ENCODE data around the gene MYH9. TPM values are rescaled to one million over a fixed set of nuclear protein-coding genes. Genes with fewer than 3 reads are reported as not detected.

Gene MYH9
- total and polyA plus RNA-seq, 4 experiments from 2014 or later: 17.3 to 734 (median 597) TPM

GRCh38 chr22:36321797-36322601, 65.8 kb downstream of the MYH9 start:
- Histone ChIP-seq H3K9me3 (ENCODE audit: control insufficient read depth in 1 of 2, low read length in 2 of 2) (no peaks in the 10 kb centered on the region), H3K27ac (ENCODE audit: low read depth, low read length) (no peak overlapping the region), H3K4me3 (ENCODE audit: low read length in 2 of 2) (no peak overlapping the region), H3K36me3 (ENCODE audit: insufficient read depth, low read length) (peaks cover 98% of the 10 kb centered on the region), H3K27me3 (ENCODE audit: insufficient read depth, low read length) (no peaks in the 10 kb centered on the region), H3K4me1 (ENCODE audit: insufficient read depth, low read length) (no peaks in the 10 kb centered on the region)
- Mint-ChIP-seq H3K27me3 (no peaks in the 10 kb centered on the region), H3K9me3 (peaks cover 0 to 8% (median 0%) of the 10 kb centered on the region in 8 donors), H3K27ac (peak overlapping the region in 5 of 7 donors; percentile 37 to 82 (median 62)), H3K4me3 (no peak overlapping the region), H3K36me3 (peaks cover 71 to 79% of the 10 kb centered on the region in 2 donors), H3K4me1 (peaks cover 5 to 25% (median 10%) of the 10 kb centered on the region in 4 donors)
- CTCF ChIA-PET (ENCODE audit: partially characterized antibody): interaction anchor here (0.8 to 2.9 kb wide), 6 partner anchors 20 to 164 kb away, joined by 3 to 9 read pairs (median 4); no protein-coding TSS in a partner anchor
- DNase-seq: peak in 1 of 5 donors; percentile 15
- POLR2A ChIA-PET (ENCODE audit: partially characterized antibody): interaction anchor here (0.5 to 59.9 kb wide), 4 partner anchors 10 to 50 kb away, joined by 3 to 2535 read pairs (median 12); partner anchors contain the start of gene MYH9
- intact Hi-C loops (cut with micrococcal nuclease): no loop called here

- Histone ChIP-seq H3K27me3 (ENCODE audit: insufficient read depth, low read length) (no peaks in the 10 kb centered on the region), H3K9me3 (ENCODE audit: control insufficient read depth in 1 of 2, low read length in 2 of 2) (no peaks in the 10 kb centered on the region), H3K27ac (ENCODE audit: low read depth, low read length) (no peak overlapping the region), H3K4me3 (ENCODE audit: low read length in 2 of 2) (no peak overlapping the region), H3K36me3 (ENCODE audit: insufficient read depth, low read length) (peaks cover 96% of the 10 kb centered on the region), H3K4me1 (ENCODE audit: insufficient read depth, low read length) (no peaks in the 10 kb centered on the region)
- no peak for DNase-seq
- ChIA-PET POLR2A (ENCODE audit: partially characterized antibody) (interaction anchor here (0.6 to 3.2 kb wide), 4 partner anchors 8 to 18 kb away, joined by 3 to 17 read pairs (median 5); no protein-coding TSS in a partner anchor), CTCF (ENCODE audit: partially characterized antibody) (interaction anchor here (1.1 to 2.9 kb wide), 3 partner anchors 19 to 150 kb away, joined by 3 to 9 read pairs (median 4); no protein-coding TSS in a partner anchor)
- Mint-ChIP-seq H3K4me1 (peaks cover 1 to 13% (median 10%) of the 10 kb centered on the region in 4 donors), H3K36me3 (peaks cover 68 to 76% of the 10 kb centered on the region in 2 donors), H3K9me3 (peaks cover 0 to 3% (median 0%) of the 10 kb centered on the region in 8 donors), H3K4me3 (no peak overlapping the region), H3K27ac (peak overlapping the region in 4 of 7 donors; percentile 36 to 78 (median 70)), H3K27me3 (no peaks in the 10 kb centered on the region)
- intact Hi-C loops (cut with micrococcal nuclease): no loop called here
Observed at GRCh38 chr22:36320553-36320952, 67.2 kb downstream of the MYH9 start.

GRCh38 chr22:36319595-36320497, 67.9 kb downstream of the MYH9 start:
- CTCF ChIA-PET (ENCODE audit: partially characterized antibody): interaction anchor here (2.9 kb wide), 1 partner anchor 151 kb away, joined by 9 read pairs; no protein-coding TSS in a partner anchor
- intact Hi-C loops (cut with micrococcal nuclease): no loop called here
- DNase-seq: no peak
- Mint-ChIP-seq H3K27me3 (no peaks in the 10 kb centered on the region), H3K27ac (peak overlapping the region in 3 of 7 donors; percentile 41 to 78 (median 65)), H3K4me1 (peaks cover 3 to 10% (median 10%) of the 10 kb centered on the region in 4 donors), H3K4me3 (no peak overlapping the region), H3K36me3 (peaks cover 66 to 77% of the 10 kb centered on the region in 2 donors), H3K9me3 (peaks cover 0 to 3% (median 0%) of the 10 kb centered on the region in 8 donors)
- POLR2A ChIA-PET (ENCODE audit: partially characterized antibody): interaction anchor here (0.6 to 2.3 kb wide), 5 partner anchors 9 to 60 kb away, joined by 3 to 7 read pairs (median 3); no protein-coding TSS in a partner anchor
- Histone ChIP-seq H3K27ac (ENCODE audit: low read depth, low read length) (no peak overlapping the region), H3K4me1 (ENCODE audit: insufficient read depth, low read length) (no peaks in the 10 kb centered on the region), H3K27me3 (ENCODE audit: insufficient read depth, low read length) (no peaks in the 10 kb centered on the region), H3K9me3 (ENCODE audit: control insufficient read depth in 1 of 2, low read length in 2 of 2) (no peaks in the 10 kb centered on the region), H3K36me3 (ENCODE audit: insufficient read depth, low read length) (peaks cover 96% of the 10 kb centered on the region), H3K4me3 (ENCODE audit: low read length in 2 of 2) (no peak overlapping the region)

GRCh38 chr22:36318442-36318841, 69.3 kb downstream of the MYH9 start:
- no peaks in the 10 kb centered on the region for H3K4me1 ChIP-seq (ENCODE audit: insufficient read depth, low read length)
- ChIA-PET POLR2A (ENCODE audit: partially characterized antibody) (interaction anchor here (1.1 to 2.3 kb wide), 5 partner anchors 13 to 67 kb away, joined by 3 to 7 read pairs (median 4); no protein-coding TSS in a partner anchor), CTCF (ENCODE audit: partially characterized antibody) (no interaction called here)
- no peaks in the 10 kb centered on the region for H3K9me3 ChIP-seq (ENCODE audit: control insufficient read depth in 1 of 2, low read length in 2 of 2)
- H3K27ac ChIP-seq (ENCODE audit: low read depth, low read length): no peak overlapping the region
- H3K36me3 ChIP-seq (ENCODE audit: insufficient read depth, low read length): peaks cover 95% of the 10 kb centered on the region
- H3K9me3 Mint-ChIP-seq: peaks cover 0 to 3% (median 0%) of the 10 kb centered on the region in 8 donors
- H3K27me3 Mint-ChIP-seq: no peaks in the 10 kb centered on the region
- no peaks in the 10 kb centered on the region for H3K27me3 ChIP-seq (ENCODE audit: insufficient read depth, low read length)
- H3K36me3 Mint-ChIP-seq: peaks cover 70 to 82% of the 10 kb centered on the region in 2 donors
- H3K27ac Mint-ChIP-seq: peak overlapping the region in 4 of 7 donors; percentile 47 to 79 (median 75)
- intact Hi-C loops (cut with micrococcal nuclease): no loop called here
- no peak overlapping the region for H3K4me3 ChIP-seq (ENCODE audit: low read length in 2 of 2)
- H3K4me1 Mint-ChIP-seq: peaks cover 3 to 10% (median 6%) of the 10 kb centered on the region in 4 donors
- H3K4me3 Mint-ChIP-seq: no peak overlapping the region
- peak in 1 of 5 donors; percentile 4 for DNase-seq

GRCh38 chr22:36317658-36318271, 70.0 kb downstream of the MYH9 start:
- H3K4me3 Mint-ChIP-seq: no peak overlapping the region
- peaks cover 64 to 78% of the 10 kb centered on the region in 2 donors for H3K36me3 Mint-ChIP-seq
- peaks cover 0 to 10% (median 5%) of the 10 kb centered on the region in 4 donors for H3K4me1 Mint-ChIP-seq
- Histone ChIP-seq H3K27me3 (ENCODE audit: insufficient read depth, low read length) (no peaks in the 10 kb centered on the region), H3K27ac (ENCODE audit: low read depth, low read length) (no peak overlapping the region), H3K4me1 (ENCODE audit: insufficient read depth, low read length) (no peaks in the 10 kb centered on the region), H3K9me3 (ENCODE audit: control insufficient read depth in 1 of 2, low read length in 2 of 2) (no peaks in the 10 kb centered on the region), H3K4me3 (ENCODE audit: low read length in 2 of 2) (no peak overlapping the region), H3K36me3 (ENCODE audit: insufficient read depth, low read length) (peaks cover 95% of the 10 kb centered on the region)
- intact Hi-C loops (cut with micrococcal nuclease): no loop called here
- peak in 1 of 5 donors; percentile 14 for DNase-seq
- H3K27ac Mint-ChIP-seq: peak overlapping the region in 4 of 7 donors; percentile 47 to 79 (median 75)
- H3K27me3 Mint-ChIP-seq: no peaks in the 10 kb centered on the region
- CTCF ChIA-PET (ENCODE audit: partially characterized antibody): interaction anchor here (1.3 kb wide), 1 partner anchor 17 kb away, joined by 3 read pairs; no protein-coding TSS in a partner anchor
- peaks cover 0 to 3% (median 0%) of the 10 kb centered on the region in 8 donors for H3K9me3 Mint-ChIP-seq
- POLR2A ChIA-PET (ENCODE audit: partially characterized antibody): interaction anchor here (0.6 to 2.3 kb wide), 5 partner anchors 10 to 67 kb away, joined by 3 to 7 read pairs (median 4); no protein-coding TSS in a partner anchor

- Histone ChIP-seq H3K4me3 (ENCODE audit: low read length in 2 of 2) (no peak overlapping the region), H3K9me3 (ENCODE audit: control insufficient read depth in 1 of 2, low read length in 2 of 2) (no peaks in the 10 kb centered on the region), H3K27ac (ENCODE audit: low read depth, low read length) (no peak overlapping the region), H3K4me1 (ENCODE audit: insufficient read depth, low read length) (no peaks in the 10 kb centered on the region), H3K36me3 (ENCODE audit: insufficient read depth, low read length) (peaks cover 95% of the 10 kb centered on the region), H3K27me3 (ENCODE audit: insufficient read depth, low read length) (no peaks in the 10 kb centered on the region)
- peak in 1 of 5 donors; percentile 15 for DNase-seq
- POLR2A ChIA-PET (ENCODE audit: partially characterized antibody): interaction anchor here (1.1 to 1.3 kb wide), 2 partner anchors 16 to 155 kb away, joined by 3 to 4 read pairs; no protein-coding TSS in a partner anchor
- intact Hi-C loops (cut with micrococcal nuclease): no loop called here
- peaks cover 3 to 6% (median 6%) of the 10 kb centered on the region in 4 donors for H3K4me1 Mint-ChIP-seq
- H3K9me3 Mint-ChIP-seq: peaks cover 0 to 6% (median 0%) of the 10 kb centered on the region in 8 donors
- CTCF ChIA-PET (ENCODE audit: partially characterized antibody): interaction anchor here (3.6 kb wide), 1 partner anchor 154 kb away, joined by 14 read pairs; no protein-coding TSS in a partner anchor
- peaks cover 70 to 85% of the 10 kb centered on the region in 2 donors for H3K36me3 Mint-ChIP-seq
- H3K27ac Mint-ChIP-seq: peak overlapping the region in 4 of 7 donors; percentile 42 to 78 (median 56)
- peak overlapping the region in 1 of 8 donors; percentile 26 for H3K4me3 Mint-ChIP-seq
- no peaks in the 10 kb centered on the region for H3K27me3 Mint-ChIP-seq
Observed at GRCh38 chr22:36316419-36316818, 71.3 kb downstream of the MYH9 start.
